H1 (cell line): ENCODE results near the gene RBBP9. TPM values are rescaled to one million over a fixed set of nuclear protein-coding genes. Genes with fewer than 3 reads are reported as not detected.

ENCODE experiments used
- CTCF ChIA-PET: fragments of 300-600 bp; sonication (Branson Sonifier 250); formaldehyde crosslinking; loops from one replicate; lab custom pipeline; 2021; ENCODE audit not compliant: partially characterized antibody; lab: Charles Lee
- POLR2A ChIA-PET: fragments of 300-600 bp; sonication (Branson Sonifier 250); formaldehyde crosslinking; loops from one replicate; lab custom pipeline; 2021; ENCODE audit warnings: inconsistent platforms; ENCODE audit not compliant: partially characterized antibody; lab: Charles Lee
- DNase-seq, 2 experiments: peaks; one replicate each; pipeline versions ENCODE4 v3.0.0 to v3.0.0-alpha.2; 2010 to 2022; ENCODE audit warnings: low spot score in 2 of 2, low read depth in 1 of 2, mixed read lengths in 1 of 2
- FAIRE-seq: peaks from 2 replicates; lab custom pipeline; 2011; peaks lifted over from hg19 to GRCh38; lab: Jason Lieb, UNC
- H2AFZ ChIP-seq: 2 replicates; pipeline ENCODE4 v1.8.1; 2012; ENCODE audit warnings: low read length, inconsistent platforms
- H2AK5ac ChIP-seq: 2 replicates; pipeline ENCODE4 v1.6.1; 2013; ENCODE audit warnings: low read depth, low read length
- H2BK120ac ChIP-seq: replicated peaks from 2 replicates; pipeline ENCODE3; 2013; ENCODE audit warnings: low read depth, low read length, inconsistent platforms
- H2BK12ac ChIP-seq: 2 replicates; pipeline ENCODE4 v1.6.1; 2013; ENCODE audit warnings: low read depth, low read length
- H2BK15ac ChIP-seq: 2 replicates; pipeline ENCODE4 v1.6.1; 2013; ENCODE audit warnings: low read length
- H2BK20ac ChIP-seq: 2 replicates; pipeline ENCODE4 v1.6.1; 2013; ENCODE audit warnings: low read length
- H2BK5ac ChIP-seq: 2 replicates; pipeline ENCODE4 v1.6.1; 2013; ENCODE audit warnings: low read depth, low read length
- H3K14ac ChIP-seq: 2 replicates; pipeline ENCODE4 v1.6.1; 2013; ENCODE audit warnings: inconsistent platforms; ENCODE audit not compliant: insufficient read length
- H3K18ac ChIP-seq: 2 replicates; pipeline ENCODE4 v1.6.1; 2013; ENCODE audit warnings: low read length; ENCODE audit errors: extremely low read depth
- H3K23ac ChIP-seq: 2 replicates; pipeline ENCODE4 v1.6.1; 2013; ENCODE audit warnings: inconsistent platforms; ENCODE audit not compliant: insufficient read length
- H3K23me2 ChIP-seq: 2 replicates; pipeline ENCODE4 v1.6.1; 2013; ENCODE audit warnings: low read depth, low read length
- H3K27ac ChIP-seq: 2 replicates; pipeline ENCODE4 v1.6.1; 2011; ENCODE audit warnings: low read depth, low read length, inconsistent platforms
- H3K27me3 ChIP-seq, 4 experiments: replicated peaks in 1 of 4; 1 replicate in 1 of 4; 2 replicates in 3 of 4; pipeline versions ENCODE4 v1.6.1 to v1.8.1; 2011 to 2013; ENCODE audit warnings: low read length in 3 of 4, mild to moderate bottlenecking in 3 of 4, inconsistent platforms in 2 of 4, mixed read lengths in 2 of 4, moderate library complexity in 1 of 4; ENCODE audit not compliant: control insufficient read depth in 3 of 4, insufficient read depth in 3 of 4; ENCODE audit errors: extremely low read depth in 1 of 4
- H3K36me3 ChIP-seq, 4 experiments: 2 replicates each; pipeline versions ENCODE4 v1.6.1 to v1.8.1; 2011 to 2013; ENCODE audit warnings: mild to moderate bottlenecking in 4 of 4, low read length in 3 of 4, moderate library complexity in 2 of 4, control low read depth in 1 of 4, inconsistent platforms in 1 of 4; ENCODE audit not compliant: insufficient read depth in 4 of 4, control insufficient read depth in 2 of 4
- H3K4ac ChIP-seq: replicated peaks from 2 replicates; pipeline ENCODE3; 2013; ENCODE audit warnings: low read length, low read depth, mixed read lengths, inconsistent platforms; ENCODE audit not compliant: insufficient read length
- H3K4me1 ChIP-seq, 4 experiments: replicated peaks in 1 of 4; 1 replicate in 1 of 4; 2 replicates in 3 of 4; pipeline versions ENCODE4 v1.6.1 to v1.8.1; 2011 to 2013; ENCODE audit warnings: low read length in 3 of 4, inconsistent platforms in 2 of 4, mixed read lengths in 1 of 4; ENCODE audit not compliant: insufficient read depth in 4 of 4, control insufficient read depth in 3 of 4
- H3K4me2 ChIP-seq, 2 experiments: 2 replicates each; pipeline versions ENCODE4 v1.6.1 to v1.8.1; 2011 to 2013; ENCODE audit warnings: low read depth in 2 of 2, low read length in 2 of 2, control low read depth in 1 of 2, inconsistent platforms in 1 of 2, mild to moderate bottlenecking in 1 of 2; ENCODE audit not compliant: insufficient read depth in 1 of 2
- H3K4me3 ChIP-seq, 4 experiments: fragments of 200-600, 300-600 bp in 1 of 4; sonication (generic), shearing (Covaris generic), sonication (Bioruptor Twin) in 1 of 4; 2 replicates each; pipeline versions ENCODE4 v1.5.1 to v1.8.1; 2011 to 2016; ENCODE audit warnings: low read length in 4 of 4, low read depth in 3 of 4, control low read depth in 2 of 4, inconsistent platforms in 2 of 4, mild to moderate bottlenecking in 2 of 4, mixed read lengths in 1 of 4, moderate library complexity in 1 of 4; ENCODE audit not compliant: insufficient read depth in 2 of 4; ENCODE audit errors: extremely low read depth in 1 of 4
- H3K56ac ChIP-seq: replicated peaks from 2 replicates; pipeline ENCODE3; 2013; ENCODE audit warnings: low read depth, mild to moderate bottlenecking, mixed read lengths, low read length, inconsistent platforms; ENCODE audit not compliant: insufficient read length
- H3K79me1 ChIP-seq: 2 replicates; pipeline ENCODE4 v1.6.1; 2013; ENCODE audit warnings: low read depth, low read length, control low read depth
- H3K79me2 ChIP-seq, 2 experiments: 2 replicates each; pipeline versions ENCODE4 v1.6.1 to v1.8.1; 2012 to 2013; ENCODE audit warnings: low read length in 2 of 2, mild to moderate bottlenecking in 2 of 2, inconsistent platforms in 1 of 2; ENCODE audit not compliant: insufficient read depth in 2 of 2, control insufficient read depth in 1 of 2
- H3K9ac ChIP-seq, 4 experiments: replicated peaks in 1 of 4; 1 replicate in 1 of 4; 2 replicates in 3 of 4; pipeline versions ENCODE4 v1.6.1 to v1.8.1; 2011 to 2013; ENCODE audit warnings: low read depth in 3 of 4, low read length in 3 of 4, control low read depth in 2 of 4, mild to moderate bottlenecking in 2 of 4, moderate library complexity in 2 of 4, inconsistent platforms in 1 of 4; ENCODE audit errors: extremely low read depth in 1 of 4
- H3K9me3 ChIP-seq, 2 experiments: 2 replicates each; pipeline versions ENCODE4 v1.6.1 to v1.8.1; 2012 to 2013; ENCODE audit warnings: mild to moderate bottlenecking in 2 of 2, moderate library complexity in 2 of 2, control low read depth in 1 of 2, inconsistent platforms in 1 of 2, low read depth in 1 of 2, low read length in 1 of 2, mixed read lengths in 1 of 2; ENCODE audit not compliant: insufficient read depth in 2 of 2
- H4K20me1 ChIP-seq, 2 experiments: replicated peaks in 1 of 2; 2 replicates each; pipeline versions ENCODE3 to v1.8.1; 2011 to 2013; ENCODE audit warnings: inconsistent platforms in 2 of 2, low read length in 2 of 2, mild to moderate bottlenecking in 1 of 2; ENCODE audit not compliant: insufficient read depth in 2 of 2, control insufficient read depth in 1 of 2
- H4K5ac ChIP-seq: 2 replicates; pipeline ENCODE4 v1.6.1; 2013; ENCODE audit warnings: low read length, low read depth, mixed read lengths, inconsistent platforms; ENCODE audit not compliant: insufficient read length
- H4K8ac ChIP-seq: 2 replicates; pipeline ENCODE4 v1.8.0; 2013; ENCODE audit warnings: mild to moderate bottlenecking, moderate library complexity, low read length, inconsistent platforms; ENCODE audit not compliant: insufficient read depth; ENCODE audit errors: extremely low read depth
- H4K91ac ChIP-seq: replicated peaks from 2 replicates; pipeline ENCODE3; 2013; ENCODE audit warnings: low read length, mixed read lengths, inconsistent platforms; ENCODE audit not compliant: insufficient read length
- BRCA1 ChIP-seq: IDR thresholded peaks from 2 replicates; pipeline ENCODE4 v1.6.1; 2012; ENCODE audit warnings: low read depth, low read length, improper control_type of control experiment
- CEBPB ChIP-seq: IDR thresholded peaks from 2 replicates; pipeline ENCODE4 v1.6.1; 2012; ENCODE audit warnings: low read depth, low read length
- CHD2 ChIP-seq: IDR thresholded peaks from 2 replicates; pipeline ENCODE4 v1.6.1; 2012; ENCODE audit warnings: low read length, improper control_type of control experiment
- CREB1 ChIP-seq: IDR thresholded peaks from 2 replicates; pipeline ENCODE4 v1.6.1; 2012; ENCODE audit warnings: inconsistent platforms
- CTBP2 ChIP-seq: IDR thresholded peaks from 2 replicates; pipeline ENCODE4 v1.7.0; 2011; ENCODE audit warnings: borderline replicate concordance, mild to moderate bottlenecking, moderate library complexity, mixed read lengths, low read length; ENCODE audit not compliant: insufficient read depth, insufficient read length
- POLR2AphosphoS5 ChIP-seq: IDR thresholded peaks from 2 replicates; pipeline ENCODE4 v1.6.1; 2011; ENCODE audit warnings: low read depth, low read length
- RAD21 ChIP-seq, 2 experiments: IDR thresholded peaks in 1 of 2; conservative IDR thresholded peaks in 1 of 2; 2 replicates each; pipeline ENCODE4 v1.6.1; 2011; ENCODE audit warnings: low read depth in 2 of 2, low read length in 2 of 2, improper control_type of control experiment in 1 of 2, inconsistent platforms in 1 of 2, mild to moderate bottlenecking in 1 of 2, moderate library complexity in 1 of 2
- RFX5 ChIP-seq: IDR thresholded peaks from 2 replicates; pipeline ENCODE4 v1.6.1; 2011; ENCODE audit warnings: low read depth, low read length, improper control_type of control experiment, borderline replicate concordance
- SIRT6 ChIP-seq: IDR thresholded peaks from one replicate; pipeline ENCODE4 v1.7.1; 2012; ENCODE audit warnings: low read length, inconsistent platforms
- SIX5 ChIP-seq: IDR thresholded peaks from 2 replicates; pipeline ENCODE4 v1.6.1; 2011; ENCODE audit warnings: mild to moderate bottlenecking, low read depth, low read length
- SP4 ChIP-seq: IDR thresholded peaks from 2 replicates; pipeline ENCODE4 v1.6.1; 2012; ENCODE audit warnings: low read length, inconsistent platforms
- SUZ12 ChIP-seq: fragments of 200-600 bp; sonication (generic); IDR thresholded peaks from 2 replicates; pipeline ENCODE4 v1.6.1; 2012; ENCODE audit warnings: mild to moderate bottlenecking, inconsistent platforms, low read length, moderate library complexity, mixed read lengths
- TAF7 ChIP-seq: optimal IDR thresholded peaks from 2 replicates; pipeline ENCODE3; 2011; ENCODE audit warnings: low read depth, mild to moderate bottlenecking, inconsistent platforms, low read length, moderate library complexity, borderline replicate concordance
- TEAD4 ChIP-seq: IDR thresholded peaks from 2 replicates; pipeline ENCODE4 v1.6.1; 2012; ENCODE audit warnings: low read depth, low read length, inconsistent platforms, mixed read lengths
- ZNF274 ChIP-seq: IDR thresholded peaks from 2 replicates; pipeline ENCODE4 v1.7.0; 2012; ENCODE audit warnings: low read length, borderline replicate concordance; ENCODE audit errors: extremely low read depth
- WGBS, 2 experiments: shearing (Covaris generic) in 1 of 2; methylation state at CpG; one replicate each; pipeline versions ENCODE4 v1.1.6 to v1.1.7; 2013 to 2015; ENCODE audit warnings: low lambda C conversion rate in 2 of 2, mixed read lengths in 2 of 2, inconsistent platforms in 1 of 2, low coverage in 1 of 2, missing lambda C conversion rate in 1 of 2; ENCODE audit not compliant: insufficient replicate concordance in 2 of 2, insufficient coverage in 1 of 2, insufficient read length in 1 of 2; ENCODE audit errors: extremely low coverage in 1 of 2, missing lambda C conversion rate in 1 of 2; 5-methylcytosine and 5-hydroxymethylcytosine counted together
- polyA plus RNA-seq, 7 experiments: library from polyadenylated mRNA; depleted of rRNA in 3 of 7; stranded (reverse) in 5 of 7; unstranded in 2 of 7; fragments of >200 nt in 5 of 7; fragments of 200-250 nt in 2 of 7; gene quantifications; 1 replicate in 5 of 7; 2 replicates in 1 of 7; 4 replicates in 1 of 7; pipeline versions ENCODE4 v1.2.1 to v1.2.3, GENCODE V29; 2011 to 2013; ENCODE audit warnings: missing spikeins in 2 of 7, mixed read lengths in 2 of 7
- total RNA-seq: library from RNA; stranded (reverse); fragmentation: NEBNext Ultra II Directional; extraction: Animal tissue kit (Norgen Biotek cat#: 25700); gene quantifications from 2 replicates; pipeline ENCODE4 v1.2.1, GENCODE V29; 2021

RBBP9 gene
- total and polyA plus RNA-seq, 2 of the 8 experiments (the other 6 are each of a cell fraction or from before 2014, with no cell fraction given), result 9.5 to 13.5 TPM

GRCh38 chr20:18537651-18538050 lies 40.6 kb upstream of the RBBP9 start:
- POLR2A ChIA-PET, result no interaction called here
- H3K4me2 ChIP-seq, result no peak overlapping the region
- no peak for TF ChIP-seq CHD2
- no peak for TF ChIP-seq CEBPB
- TF ChIP-seq SIRT6, result no peak
- no peak for TF ChIP-seq POLR2AphosphoS5
- no peak for TF ChIP-seq RFX5
- TF ChIP-seq SUZ12, result no peak
- no peak for TF ChIP-seq SP4
- TF ChIP-seq BRCA1, result no peak
- no peak for TF ChIP-seq SIX5
- no peak for TF ChIP-seq ZNF274
- no peak for TF ChIP-seq CREB1
- no peak for TF ChIP-seq TAF7
- no peak for TF ChIP-seq TEAD4
- no peak for TF ChIP-seq RAD21 (IDR thresholded peaks at IDR 0.05 in 1 of 2, conservative IDR thresholded peaks at IDR 0.05 in 1 of 2; ENCODE audit: low read depth in 2 of 2, low read length in 2 of 2)
- no peak for TF ChIP-seq CTBP2

More at GRCh38 chr20:18537651-18538050, 40.6 kb upstream of the RBBP9 start:
- Histone ChIP-seq H2BK15ac (no peak overlapping the region), H2BK12ac (no peak overlapping the region), H3K9me3 (no peaks in the 10 kb centered on the region), H3K4ac (no peak overlapping the region), H3K27ac (no peak overlapping the region), H4K5ac (no peak overlapping the region), H3K4me3 (no peak overlapping the region), H4K91ac (no peak overlapping the region), H2AK5ac (no peak overlapping the region), H3K27me3 (no peaks in the 10 kb centered on the region), H3K36me3 (peaks cover 11 to 54% (median 29%) of the 10 kb centered on the region in 4 experiments), H3K14ac (no peak overlapping the region), H3K79me1 (no peaks in the 10 kb centered on the region; the same call in 1 of the 2 replicates), H2BK5ac (no peak overlapping the region), H3K79me2 (no peaks in the 10 kb centered on the region), H2BK120ac (no peak overlapping the region), H4K20me1 (peaks cover 2% of the 10 kb centered on the region in 2 experiments), H3K18ac (no peak overlapping the region), H3K4me1 (no peaks in the 10 kb centered on the region), H3K23me2 (no peaks in the 10 kb centered on the region), H2BK20ac (no peak overlapping the region), H4K8ac (no peak overlapping the region), H3K23ac (no peak overlapping the region), H3K9ac (no peak overlapping the region), H3K56ac (no peak overlapping the region), H2AFZ (no peak overlapping the region)
- no peak for DNase-seq
- no peak for FAIRE-seq
- CTCF ChIA-PET, result no interaction called here
- WGBS, 2 experiments, result 86% methylated on average over 2 of the region's 2 CpGs; no CpG with 5 or more reads in 1 of the 2 experiments
